Measurements from ENCODE around the gene ATP2A3.

Gene ATP2A3

DNA sequence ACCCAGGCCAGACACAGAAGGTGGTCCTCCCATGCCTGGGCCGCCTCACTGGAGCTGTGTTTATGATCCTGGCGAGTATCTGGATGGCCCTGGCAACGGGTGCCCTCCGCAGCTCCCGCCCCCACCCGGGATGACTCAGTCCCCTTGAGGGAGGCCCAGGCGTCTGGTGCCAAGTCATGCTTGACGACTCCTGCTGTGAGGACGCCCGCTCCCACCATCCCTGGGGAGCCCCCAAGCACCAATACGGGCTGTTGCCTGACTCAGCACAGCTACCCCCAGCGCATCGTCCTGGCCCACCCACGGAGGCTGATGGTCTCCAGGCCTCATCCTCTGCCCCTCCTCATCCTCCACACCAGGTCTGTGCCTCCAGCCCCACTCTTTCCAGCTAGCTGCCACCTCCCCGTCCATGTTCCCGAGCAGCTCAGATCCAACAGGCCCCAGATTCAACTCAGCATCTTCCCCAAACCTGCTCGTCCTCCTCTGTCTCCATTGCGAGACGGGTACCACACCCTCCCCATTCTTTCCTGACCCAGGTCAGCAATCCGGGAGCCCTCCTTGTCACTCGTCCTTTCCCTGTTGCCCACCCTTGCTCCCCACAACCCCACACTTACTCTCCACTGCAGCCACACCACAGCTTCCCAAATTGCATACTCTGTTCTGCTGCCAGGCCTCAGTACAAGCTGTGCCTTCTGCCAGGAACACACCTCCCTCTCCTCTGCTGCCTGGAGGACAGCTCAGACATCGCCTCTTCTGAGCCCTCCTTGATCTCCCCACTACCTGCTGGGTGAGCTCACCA is 74.0 kb downstream of the ATP2A3 start:
- peak; percentile 88 for DNase-seq (ENCODE audit: low read depth)

DNA sequence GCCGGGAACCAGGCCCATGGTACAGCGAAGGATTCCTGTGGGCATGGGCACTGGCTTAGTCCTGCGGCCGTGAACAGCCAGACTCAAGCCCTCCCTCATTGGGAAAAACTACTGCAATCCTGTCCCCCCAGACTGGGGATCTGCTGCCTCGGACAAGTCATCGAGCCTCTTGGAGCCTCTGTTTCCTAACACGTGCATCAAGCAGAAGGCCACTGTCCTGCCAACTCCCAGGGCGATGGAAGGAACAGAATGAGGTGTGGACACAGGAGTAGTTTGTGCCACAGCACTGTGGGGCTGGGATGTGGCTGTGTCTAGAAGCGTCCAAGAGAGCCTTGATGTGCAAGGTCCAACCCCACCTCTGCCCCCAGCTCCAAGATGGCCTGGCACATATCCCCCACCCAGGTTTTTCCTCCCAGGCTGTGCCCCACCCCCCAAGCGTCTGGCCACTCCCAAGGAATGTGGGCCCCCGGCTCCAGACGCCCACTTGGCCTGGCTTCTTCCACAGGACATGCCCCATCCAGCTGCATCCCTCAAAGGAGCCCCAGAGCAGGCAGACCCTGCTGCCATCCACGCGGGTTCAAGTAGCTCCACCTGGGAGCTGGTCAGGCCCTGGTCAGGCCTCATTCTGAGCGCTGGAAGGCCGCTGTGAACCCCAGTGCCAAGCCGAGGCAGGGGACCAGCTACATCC is 74.8 kb downstream of the ATP2A3 start:
- no peak for DNase-seq (ENCODE audit: low read depth)

- DNase-seq (ENCODE audit: low read depth) = peak; percentile 83
Measured at GRCh38 chr17:3888343-3889171, 75.7 kb downstream of the ATP2A3 start.

- DNase-seq (ENCODE audit: low read depth) = no peak
Measured at GRCh38 chr17:3887804-3888203, 76.4 kb downstream of the ATP2A3 start.

- DNase-seq (ENCODE audit: low read depth) = no peak
Measured at GRCh38 chr17:3887394-3887793, 76.8 kb downstream of the ATP2A3 start.

GRCh38 chr17:3886776-3887175 is 77.5 kb downstream of the ATP2A3 start:
- DNase-seq (ENCODE audit: low read depth) = no peak

DNA sequence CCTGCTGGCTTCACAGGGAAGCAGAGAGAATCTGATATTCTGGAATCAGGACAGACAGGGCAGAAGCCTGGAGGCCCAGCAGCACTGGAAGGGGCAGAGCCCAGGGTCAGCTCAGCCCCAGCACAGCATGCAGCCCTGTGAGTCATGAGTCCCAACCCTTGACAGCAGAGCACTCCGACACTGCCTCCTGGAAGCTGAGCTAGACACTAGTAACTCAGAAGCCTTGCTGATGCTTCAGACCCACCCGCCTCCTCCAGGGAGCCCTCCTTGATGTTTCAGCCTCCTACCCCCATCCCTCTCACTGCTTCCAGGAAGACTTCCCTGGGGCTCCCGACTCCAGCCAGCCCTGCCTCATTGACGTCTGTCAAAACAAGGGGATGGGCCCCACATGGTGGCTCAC is 78.3 kb downstream of the ATP2A3 start:
- peak; percentile 61 for DNase-seq (ENCODE audit: low read depth)

DNA sequence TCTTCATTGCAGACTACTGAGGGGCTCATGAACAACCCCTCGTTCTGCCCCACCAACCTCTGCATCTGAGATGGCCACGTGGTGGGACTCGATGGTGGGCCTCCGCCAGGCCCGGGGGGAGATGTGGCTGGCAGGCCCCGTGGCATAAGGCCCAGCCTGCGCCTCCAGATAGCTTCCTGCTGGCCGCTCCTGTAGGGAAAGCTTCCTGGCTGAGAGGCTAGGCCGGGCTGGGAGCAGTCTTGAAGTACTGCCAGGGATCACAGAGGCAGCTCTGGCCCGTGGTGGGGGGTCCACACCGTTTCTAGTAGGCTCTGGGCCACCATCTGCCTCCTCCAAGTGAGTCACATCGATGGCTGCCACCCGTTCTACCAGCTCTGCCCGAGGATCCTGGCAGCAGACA is 79.0 kb downstream of the ATP2A3 start:
- no peak for DNase-seq (ENCODE audit: low read depth)

- no peak for DNase-seq (ENCODE audit: low read depth)
Measured at GRCh38 chr17:3884188-3884587, 80.0 kb downstream of the ATP2A3 start.

GRCh38 chr17:3882276-3882675 is 82.0 kb downstream of the ATP2A3 start:
- DNase-seq (ENCODE audit: low read depth) = no peak

GRCh38 chr17:3880983-3881382 is 83.3 kb downstream of the ATP2A3 start:
- no peak for DNase-seq (ENCODE audit: low read depth)

- no peak for DNase-seq (ENCODE audit: low read depth)
Measured at GRCh38 chr17:3879591-3880417, 84.4 kb downstream of the ATP2A3 start.

DNA sequence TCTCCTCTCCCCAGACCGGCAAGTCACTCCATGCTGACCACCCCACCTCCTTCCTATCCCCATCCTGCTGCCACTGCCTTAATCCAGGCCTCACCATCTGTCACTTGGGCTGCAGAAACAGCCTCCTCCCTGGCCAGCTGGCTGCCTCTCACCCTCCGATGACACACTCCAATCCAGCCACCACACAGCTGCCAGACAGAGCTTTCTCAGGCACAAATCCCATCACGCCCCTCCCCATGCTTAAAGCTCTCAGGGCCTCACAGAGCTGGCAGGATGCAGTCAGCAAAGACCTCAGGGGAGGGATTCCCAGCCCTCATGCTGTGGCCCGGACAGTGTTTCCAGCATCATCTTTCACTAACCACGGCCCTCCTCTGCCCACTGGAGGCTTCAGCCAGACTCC is 85.1 kb downstream of the ATP2A3 start:
- no peak for DNase-seq (ENCODE audit: low read depth)

- no peak for DNase-seq (ENCODE audit: low read depth)
Measured at GRCh38 chr17:3877220-3877619, 87.0 kb downstream of the ATP2A3 start.

DNA sequence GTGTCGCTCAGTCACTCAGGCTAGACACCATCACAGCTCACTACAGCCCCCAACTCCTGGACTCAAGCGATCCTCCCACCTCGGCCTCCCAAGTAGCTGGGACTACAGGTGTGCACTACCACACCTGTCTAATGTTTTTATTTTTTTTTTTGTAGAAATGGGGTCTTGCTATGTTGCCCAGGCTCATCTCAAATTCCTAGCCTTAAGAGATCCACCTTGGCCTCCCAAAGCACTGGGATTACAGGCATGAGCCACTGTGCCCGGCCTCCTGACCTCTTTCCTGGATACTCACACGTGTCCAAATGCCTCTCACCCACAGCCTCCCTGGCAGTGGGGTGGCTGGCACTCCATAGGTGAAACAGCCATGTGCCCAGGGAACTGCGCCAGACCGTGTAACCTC is 88.9 kb downstream of the ATP2A3 start:
- no peak for DNase-seq (ENCODE audit: low read depth)

Data from fibroblast of the conjunctiva (primary cell).